Activated CD8-positive, alpha-beta memory T cell treated with anti-CD3 and anti-CD28 coated beads for 4 hours (primary cell): ENCODE measurements around the gene ST6GALNAC3.
"Not testable (repeated sequence)": the region's sequence is repeated elsewhere in the genome, so short reads cannot be mapped to it uniquely, and the experiment has no call there.

Source experiments
- DNase-seq, 2 donors: peaks; one replicate each; pipeline ENCODE4 v3.0.0-alpha.2; 2020; ENCODE audit warnings: low read depth in 2 of 2

ST6GALNAC3 gene

GRCh38 chr1:76106719-76107235, 32.2 kb downstream of the ST6GALNAC3 start:
- no peak for DNase-seq

GRCh38 chr1:76109404-76109803, 34.9 kb downstream of the ST6GALNAC3 start:
- no peak for DNase-seq

- no peak for DNase-seq
Observed at GRCh38 chr1:76109901-76110560, 35.5 kb downstream of the ST6GALNAC3 start.

- no peak for DNase-seq
Observed at GRCh38 chr1:76110666-76111065, 36.1 kb downstream of the ST6GALNAC3 start.

GRCh38 chr1:76112321-76112720, 37.8 kb downstream of the ST6GALNAC3 start:
- DNase-seq = not testable (repeated sequence)

GRCh38 chr1:76113446-76113845, 38.9 kb downstream of the ST6GALNAC3 start:
- DNase-seq = no peak

GRCh38 chr1:76115171-76115570, 40.6 kb downstream of the ST6GALNAC3 start:
- DNase-seq = no peak

GRCh38 chr1:76121850-76122249, 47.3 kb downstream of the ST6GALNAC3 start:
- no peak for DNase-seq

- DNase-seq = no peak
Observed at GRCh38 chr1:76122271-76122670, 47.7 kb downstream of the ST6GALNAC3 start.

- not testable (repeated sequence) for DNase-seq
Observed at GRCh38 chr1:76123411-76124064, 49.0 kb downstream of the ST6GALNAC3 start.

- DNase-seq = no peak
Observed at GRCh38 chr1:76124196-76124595, 49.6 kb downstream of the ST6GALNAC3 start.

- no peak for DNase-seq
Observed at GRCh38 chr1:76125473-76126219, 51.1 kb downstream of the ST6GALNAC3 start.

GRCh38 chr1:76128096-76128495, 53.5 kb downstream of the ST6GALNAC3 start:
- no peak for DNase-seq

GRCh38 chr1:76129731-76130130, 55.2 kb downstream of the ST6GALNAC3 start:
- DNase-seq = no peak

GRCh38 chr1:76130992-76131391, 56.4 kb downstream of the ST6GALNAC3 start:
- no peak for DNase-seq

- no peak for DNase-seq
Observed at GRCh38 chr1:76133977-76134376, 59.4 kb downstream of the ST6GALNAC3 start.

- no peak for DNase-seq
Observed at GRCh38 chr1:76135835-76136234, 61.3 kb downstream of the ST6GALNAC3 start.

GRCh38 chr1:76136894-76137293, 62.3 kb downstream of the ST6GALNAC3 start:
- DNase-seq = no peak

GRCh38 chr1:76137746-76138145, 63.2 kb downstream of the ST6GALNAC3 start:
- no peak for DNase-seq

- no peak for DNase-seq
Observed at GRCh38 chr1:76138217-76138616, 63.7 kb downstream of the ST6GALNAC3 start.

GRCh38 chr1:76140227-76140626, 65.7 kb downstream of the ST6GALNAC3 start:
- DNase-seq = no peak

GRCh38 chr1:76141929-76142328, 67.4 kb downstream of the ST6GALNAC3 start:
- DNase-seq = no peak
